GM19467 (cell line): ENCODE results near the gene MCUR1.

Experiments
- ATAC-seq: cut with Tn5 transposase; IDR thresholded peaks from one replicate; pipeline ENCODE4 v1.9.1; 2021; ENCODE audit warnings: mild to moderate bottlenecking, moderate library complexity; ENCODE audit not compliant: unreplicated experiment

Gene MCUR1

GRCh38 chr6:13742961-13743735 lies 71.2 kb downstream of the MCUR1 start:
- no peak for ATAC-seq

GRCh38 chr6:13741365-13741764 lies 73.0 kb downstream of the MCUR1 start:
- ATAC-seq: no peak
